K562 (cell line): ENCODE results near the gene NAGLU.

ENCODE experiments used
- CEBPB ChIP-seq: fragments of 450-650 bp; IDR thresholded peaks from 2 replicates; pipeline ENCODE4 v1.6.1; 2016; ENCODE audit warnings: missing genetic modification characterization, missing compliant biosample characterization
- EP300 ChIP-seq: IDR thresholded peaks from 2 replicates; pipeline ENCODE4 v1.6.1; 2012; ENCODE audit warnings: low read length, improper control_type of control experiment
- RBFOX2 ChIP-seq: fragments of 200-400 bp; formaldehyde crosslinking; IDR thresholded peaks from 2 replicates; pipeline ENCODE4 v1.6.1; 2017; ENCODE audit warnings: low read depth, mild to moderate bottlenecking, low read length, moderate library complexity
- TOE1 ChIP-seq, 2 experiments: fragments of 450-650 bp in 1 of 2; sonication (generic) in 1 of 2; formaldehyde crosslinking in 1 of 2; IDR thresholded peaks; 2 replicates each; pipeline versions ENCODE4 v1.7.1 to v1.8.0; 2016 to 2022; ENCODE audit warnings: borderline replicate concordance in 2 of 2, mild to moderate bottlenecking in 2 of 2, antibody characterized with exemption in 1 of 2, inconsistent platforms in 1 of 2, low read depth in 1 of 2, missing genetic modification reagents in 1 of 2, moderate library complexity in 1 of 2
- TF ChIP-seq, protein P1 (sequence below): sonication (generic); formaldehyde crosslinking; IDR thresholded peaks from 2 replicates; pipeline ENCODE4 v1.9.0; 2022; ENCODE audit warnings: mild to moderate bottlenecking, missing genetic modification reagents

DNA sequence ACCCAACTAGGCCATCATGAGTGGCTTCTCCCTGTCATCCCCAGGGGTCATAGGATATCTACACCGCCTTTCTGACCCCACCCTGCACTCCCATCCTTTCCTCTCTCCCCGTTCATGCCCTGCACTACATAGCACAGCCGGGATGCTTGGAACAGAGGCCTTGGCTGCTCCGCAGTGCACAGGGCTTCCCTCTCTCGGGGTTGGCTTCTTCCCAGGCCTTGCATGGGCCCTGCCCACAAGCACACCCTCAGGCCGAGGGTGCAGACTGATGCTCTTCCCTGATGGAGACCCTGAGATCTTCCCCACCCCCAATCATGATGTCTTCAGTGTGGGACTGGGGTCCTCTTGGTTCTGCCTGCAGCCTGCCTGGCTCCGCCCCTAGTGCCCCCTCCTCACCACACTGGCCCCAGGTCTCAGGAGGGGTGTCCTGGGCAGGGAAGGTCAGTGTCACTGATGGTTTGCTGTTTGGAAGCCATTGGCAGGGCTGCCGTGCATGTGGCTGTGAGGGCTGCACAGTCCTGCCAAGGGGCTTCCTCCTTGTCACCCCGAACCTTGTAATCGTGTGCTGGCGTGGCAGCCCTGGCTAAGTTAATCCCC, 14.3 kb upstream of the NAGLU start:
- 0 out of 2 replicates have a peak, but pooled peaks have one; percentile 5 for TF ChIP-seq RBFOX2
- no peak for TF ChIP-seq TOE1 (IDR thresholded peaks at IDR 0.05; ENCODE audit: borderline replicate concordance)
- no peak for TF ChIP-seq TOE1 (CRISPR knock-in tag; IDR thresholded peaks at IDR 0.05; ENCODE audit: borderline replicate concordance, low read depth)
- TF ChIP-seq, protein P1, sequence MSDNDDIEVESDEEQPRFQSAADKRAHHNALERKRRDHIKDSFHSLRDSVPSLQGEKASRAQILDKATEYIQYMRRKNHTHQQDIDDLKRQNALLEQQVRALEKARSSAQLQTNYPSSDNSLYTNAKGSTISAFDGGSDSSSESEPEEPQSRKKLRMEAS (CRISPR knock-in tag), result no peak
- no peak for TF ChIP-seq EP300
- TF ChIP-seq CEBPB, result no peak
